Stimulated activated CD8-positive, alpha-beta memory T cell treated with anti-CD3 and anti-CD28 coated beads, Interleukin-12 subunit alpha, Interleukin-12 subunit beta, amount 100 ng/mL, for 1 hour (primary cell): ENCODE measurements around the gene RNF2.

Experiments used
- DNase-seq: peaks from one replicate; pipeline ENCODE4 v3.0.0-alpha.2; 2020; ENCODE audit warnings: low read depth

Gene RNF2

DNA sequence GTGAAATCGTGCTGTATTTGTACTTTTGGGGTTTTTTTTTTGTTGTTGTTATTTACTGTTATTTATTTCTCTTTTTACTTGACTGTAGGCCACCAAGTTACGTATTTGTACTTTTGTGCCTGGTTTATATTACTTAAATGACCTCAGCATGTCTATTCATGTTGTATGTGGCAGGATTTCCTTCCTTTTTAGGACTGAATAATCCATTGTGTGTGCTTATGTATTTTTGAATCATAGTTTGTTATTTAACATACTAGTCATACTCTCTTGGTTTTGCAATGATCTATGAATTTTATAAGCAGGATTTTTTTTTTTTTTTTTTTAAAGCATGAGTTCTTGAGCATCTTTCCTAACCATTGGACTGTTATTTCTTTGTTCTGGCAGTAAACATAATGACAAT lies 51.2 kb downstream of the RNF2 start:
- no peak for DNase-seq

DNA sequence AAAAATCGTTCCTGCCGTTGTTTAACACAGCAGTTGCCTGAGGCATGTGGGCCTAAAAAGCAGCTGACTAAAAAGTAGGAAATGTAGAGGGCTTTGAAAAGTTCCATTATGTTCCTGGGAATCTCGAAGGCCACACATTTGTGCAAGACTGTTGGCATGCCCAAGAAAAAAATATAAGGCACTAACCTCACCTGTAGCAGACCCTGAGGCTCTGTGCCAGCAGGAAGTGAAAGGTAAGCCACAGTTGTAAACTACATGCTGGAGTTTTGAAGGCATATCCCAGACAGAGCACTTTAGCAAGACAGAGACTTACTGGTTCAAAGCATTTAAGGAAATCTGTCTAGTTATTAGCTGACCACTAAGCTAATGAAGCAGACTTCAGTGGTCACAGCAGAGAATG lies 58.7 kb downstream of the RNF2 start:
- no peak for DNase-seq

DNA sequence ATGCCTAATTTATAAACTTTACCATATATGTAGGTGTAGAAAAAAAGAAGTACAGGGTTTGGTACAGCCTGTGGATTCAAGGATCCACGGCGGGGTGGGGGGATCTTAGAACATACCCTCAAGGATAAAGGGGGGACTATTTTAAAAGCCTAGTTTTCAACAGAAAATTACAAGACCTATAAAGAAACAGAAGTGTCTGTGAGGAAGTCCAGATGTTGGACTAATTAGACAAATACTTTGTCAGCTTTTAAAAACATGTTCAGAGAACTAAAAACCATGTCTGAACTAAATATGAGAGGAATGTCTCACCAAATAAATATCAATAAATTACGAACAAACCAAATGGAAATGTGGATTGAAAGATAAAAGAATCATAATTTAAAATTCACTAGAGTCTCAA lies 59.8 kb downstream of the RNF2 start:
- DNase-seq = no peak

DNA sequence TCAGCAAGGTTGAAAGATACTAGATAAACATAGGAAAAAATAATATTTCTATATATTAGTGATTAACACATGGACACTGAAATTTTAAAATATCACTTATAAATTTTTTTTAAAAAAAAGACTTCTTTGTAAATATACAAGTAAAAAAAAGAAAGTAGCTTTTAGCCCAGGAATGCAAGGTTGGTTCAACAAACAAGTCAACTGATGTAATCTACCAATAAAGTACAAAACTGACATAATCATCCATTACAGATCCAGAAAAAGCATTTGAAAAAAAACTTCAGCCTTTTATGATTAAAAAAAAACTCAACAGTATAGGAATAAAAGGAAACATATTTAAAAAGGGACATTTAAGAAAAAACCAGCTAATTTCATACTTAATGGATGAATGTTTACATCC lies 63.0 kb downstream of the RNF2 start:
- DNase-seq = no peak

DNA sequence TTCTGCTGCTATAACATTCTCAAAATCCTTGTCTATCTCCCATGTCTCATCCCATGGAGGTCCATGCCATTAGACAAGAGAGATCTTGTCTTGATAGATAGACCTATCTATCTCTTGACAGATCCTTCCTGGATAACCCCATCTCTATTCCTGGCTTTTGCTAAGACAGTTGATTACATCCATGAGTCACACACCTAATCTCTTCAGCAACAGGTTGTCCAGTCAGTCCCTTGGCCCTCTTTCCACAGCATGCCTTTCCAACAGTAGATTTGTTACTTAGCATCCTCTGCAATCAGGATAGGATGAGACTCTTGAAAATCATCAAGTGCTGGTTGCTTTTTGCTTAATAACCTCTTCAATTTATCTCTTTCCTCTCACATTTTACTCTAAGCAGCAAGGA lies 64.8 kb downstream of the RNF2 start:
- DNase-seq = no peak

DNA sequence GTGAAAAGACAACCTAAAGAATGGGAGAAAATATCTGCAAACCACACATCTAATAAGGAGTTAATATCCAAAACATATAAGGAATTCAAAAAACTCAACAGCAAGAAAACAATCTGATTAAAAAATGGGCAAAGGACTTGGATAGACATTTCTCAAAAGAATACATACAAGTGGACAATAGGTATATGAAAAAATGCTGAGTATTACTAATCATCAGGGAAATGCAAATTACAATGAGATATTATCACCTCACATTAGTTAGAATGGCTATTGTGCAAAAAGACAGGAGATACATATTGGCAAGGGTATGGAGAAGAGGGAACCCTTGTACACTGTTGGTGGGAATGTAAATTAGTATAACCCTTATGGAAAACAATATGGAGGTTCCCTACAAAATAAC lies 66.5 kb downstream of the RNF2 start:
- DNase-seq = no peak

DNA sequence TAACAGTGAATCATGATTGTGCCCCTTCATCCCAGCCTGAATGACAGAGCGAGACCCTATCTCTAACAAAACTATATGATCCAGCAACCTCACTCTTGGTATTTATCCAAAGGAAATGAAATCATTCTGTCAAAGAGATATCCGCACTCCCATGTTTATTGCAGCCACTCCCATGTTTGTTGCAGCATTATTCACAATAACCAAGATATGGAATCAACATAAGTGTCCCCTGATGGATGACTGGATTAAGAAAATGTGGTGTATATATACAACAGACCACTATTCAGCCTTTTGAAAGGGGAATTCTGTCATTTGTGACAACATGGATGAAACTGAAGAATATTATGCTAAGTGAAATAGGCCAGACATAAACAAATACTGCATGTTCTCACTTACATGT lies 67.0 kb downstream of the RNF2 start:
- no peak for DNase-seq

DNA sequence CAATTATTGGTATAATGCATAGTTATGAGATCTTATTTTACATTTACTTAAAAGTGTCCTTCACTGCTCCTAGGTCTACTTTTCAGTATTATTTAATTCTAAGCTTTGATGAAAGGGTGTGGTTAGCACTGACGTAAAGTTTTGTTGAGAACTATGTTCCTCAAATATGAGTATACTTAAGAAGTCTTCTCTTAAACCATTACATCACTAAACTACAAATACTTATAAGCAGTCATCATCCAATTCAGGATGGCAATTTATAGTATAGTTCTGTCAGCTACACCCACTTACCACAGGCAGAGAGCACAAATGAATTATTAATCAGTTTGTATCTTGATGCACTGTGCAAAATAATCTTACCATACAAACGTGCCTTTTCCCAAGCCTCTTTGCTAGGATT lies 84.3 kb downstream of the RNF2 start:
- no peak for DNase-seq

DNA sequence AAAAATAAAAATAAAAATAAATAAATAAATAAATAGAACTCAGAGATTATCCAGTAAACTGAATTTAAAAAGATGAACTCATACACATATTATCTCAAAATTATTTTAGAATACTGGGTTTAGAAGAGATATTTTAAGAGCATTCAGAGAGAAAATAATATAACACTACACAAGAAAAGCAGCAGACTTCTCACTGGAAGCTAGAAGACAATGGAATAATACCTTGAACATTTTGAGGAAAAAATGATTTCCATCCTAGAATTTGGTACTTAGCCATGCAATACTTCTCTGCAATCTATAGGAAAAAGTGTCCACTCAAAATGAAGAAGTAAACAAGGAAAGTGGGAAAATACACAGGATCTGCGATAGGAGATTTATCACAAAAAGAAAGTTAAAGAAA lies 87.2 kb downstream of the RNF2 start:
- no peak for DNase-seq

DNA sequence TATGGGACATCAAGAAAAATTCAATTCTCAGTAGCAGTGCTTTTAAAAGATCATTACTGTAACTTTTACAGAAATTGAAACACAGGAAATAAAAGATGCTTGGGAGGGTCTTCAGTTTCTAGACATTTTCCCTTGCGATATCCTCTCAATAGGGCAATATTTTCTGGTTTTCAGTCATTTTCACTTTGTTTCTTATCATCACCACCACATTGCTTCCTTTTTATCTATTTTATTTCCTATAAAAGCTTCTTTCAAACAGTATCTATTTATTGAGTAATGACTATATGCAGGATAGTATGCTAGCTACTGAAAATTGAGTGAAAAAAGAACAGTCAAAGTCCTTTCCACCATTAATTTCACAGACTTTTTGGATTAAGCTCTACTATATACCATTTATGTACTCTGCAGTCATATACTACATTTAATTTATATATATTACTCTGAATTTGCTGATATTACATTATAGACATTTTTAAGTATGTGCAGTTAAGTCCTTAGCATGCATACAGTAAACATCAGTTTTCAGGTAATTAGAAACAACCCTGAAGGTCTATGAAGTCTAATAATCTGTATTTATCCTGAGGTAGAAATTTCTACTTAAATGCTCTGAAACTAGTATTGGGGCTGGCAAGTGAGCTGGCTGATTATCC lies 92.7 kb downstream of the RNF2 start:
- DNase-seq = no peak

DNA sequence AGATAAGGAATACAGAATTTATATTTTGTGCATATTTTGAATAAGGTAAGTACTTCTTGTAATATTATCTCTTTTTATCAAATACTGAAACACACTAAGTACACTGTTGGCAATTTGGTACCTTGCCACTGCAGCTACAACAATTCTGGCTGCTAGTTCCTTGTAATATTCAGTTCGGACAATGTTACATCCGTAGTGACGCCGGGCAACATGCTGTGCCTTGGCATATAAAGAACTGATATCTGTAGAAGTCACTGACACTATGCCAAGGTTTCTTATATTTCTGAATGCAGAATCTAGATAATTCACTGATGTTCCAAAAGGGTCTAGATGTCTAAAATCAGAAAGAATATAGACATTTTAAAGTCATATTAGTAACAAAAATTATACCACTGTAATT lies 93.9 kb downstream of the RNF2 start:
- no peak for DNase-seq

DNA sequence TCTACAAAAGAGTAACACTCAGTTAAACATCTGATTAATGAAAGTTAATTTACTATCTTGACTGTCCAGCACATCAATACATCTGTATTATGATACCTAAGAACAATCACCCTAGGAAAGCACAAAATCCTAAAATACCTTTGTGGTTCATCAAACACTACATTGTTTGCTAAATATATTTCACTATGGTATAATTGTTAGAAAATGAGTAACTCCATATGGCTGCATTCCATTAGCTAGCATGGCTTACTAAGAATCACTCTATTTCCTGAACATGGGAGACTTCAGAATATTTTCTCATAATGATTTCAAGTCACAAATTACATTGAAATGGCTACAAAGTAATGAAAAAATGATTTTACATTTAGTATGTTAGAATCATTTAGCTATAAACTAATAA lies 98.9 kb downstream of the RNF2 start:
- DNase-seq = no peak

DNA sequence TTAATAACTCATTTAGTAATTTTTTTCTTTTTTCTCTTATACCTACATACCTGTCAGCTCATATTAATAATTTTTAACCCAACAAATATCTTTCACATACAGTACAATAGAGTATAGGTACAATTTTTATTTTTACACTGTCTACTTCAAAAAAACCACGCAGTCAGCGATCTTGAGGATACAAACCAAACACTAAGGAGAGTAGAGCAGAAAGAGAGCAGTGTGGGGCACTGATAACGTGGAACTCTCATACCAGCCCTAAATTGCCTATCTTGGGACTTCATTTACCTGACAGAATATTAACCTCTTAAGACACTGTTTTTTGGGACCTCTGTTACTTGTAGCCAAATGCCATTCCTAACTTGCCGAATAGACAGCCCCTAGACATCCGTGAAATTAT lies 105.9 kb downstream of the RNF2 start:
- DNase-seq = no peak
